ENCODE data around the gene STN1. TPM values are rescaled to one million over a fixed set of nuclear protein-coding genes. Genes with fewer than 3 reads are reported as not detected.

STN1 gene
- total and polyA plus RNA-seq, 2 of the 8 experiments (the other 6 are each of a cell fraction or from before 2014, with no cell fraction given): 10.1 to 12.4 TPM

DNA sequence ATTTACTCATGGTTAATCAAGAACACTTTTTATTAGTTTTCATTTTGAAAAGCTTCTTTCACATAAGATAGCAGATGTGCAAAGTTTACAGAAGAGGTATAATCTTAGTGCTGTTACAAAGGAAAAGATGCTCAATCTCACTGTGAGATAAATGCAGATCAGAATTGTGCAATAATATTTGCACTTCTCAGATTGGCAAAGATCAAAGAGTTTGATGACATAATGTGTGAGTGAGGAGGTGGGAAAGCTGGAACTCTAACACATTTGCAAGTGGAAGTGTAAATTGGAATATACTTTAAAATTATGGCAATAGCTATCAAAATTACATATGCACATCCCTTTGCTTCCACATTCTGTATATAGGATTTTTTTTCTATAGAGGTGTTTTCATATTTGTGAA lies 21.5 kb upstream of the STN1 start:
- no peak overlapping the region for H2BK5ac ChIP-seq (ENCODE audit: low read depth, low read length)
- H3K4me1 ChIP-seq (replicated peaks in 1 of 4; ENCODE audit: control insufficient read depth in 3 of 4, insufficient read depth in 4 of 4, low read length in 3 of 4): no peaks in the 10 kb centered on the region; a peak in 1 of 7 replicates
- no peak overlapping the region for H3K9ac ChIP-seq (replicated peaks in 1 of 4; ENCODE audit: extremely low read depth in 1 of 4, low read depth in 3 of 4, low read length in 3 of 4)
- H2BK120ac ChIP-seq (replicated peaks; ENCODE audit: low read depth, low read length): no peak overlapping the region
- POLR2A ChIA-PET (ENCODE audit: partially characterized antibody): no interaction called here
- H3K4me2 ChIP-seq (ENCODE audit: insufficient read depth in 1 of 2, low read depth in 2 of 2, low read length in 2 of 2): no peak overlapping the region
- H3K18ac ChIP-seq (ENCODE audit: extremely low read depth, low read length): no peak overlapping the region
- H2BK12ac ChIP-seq (ENCODE audit: low read depth, low read length): no peak overlapping the region
- no peak overlapping the region for H3K56ac ChIP-seq (replicated peaks; ENCODE audit: insufficient read length, low read depth, low read length)
- no peaks in the 10 kb centered on the region for H3K79me2 ChIP-seq (ENCODE audit: control insufficient read depth in 1 of 2, insufficient read depth in 2 of 2, low read length in 2 of 2)
- no peak overlapping the region for H2BK15ac ChIP-seq (ENCODE audit: low read length)
- H3K4me3 ChIP-seq (ENCODE audit: extremely low read depth in 1 of 4, insufficient read depth in 2 of 4, low read depth in 3 of 4, low read length in 4 of 4): no peak overlapping the region
- H3K27ac ChIP-seq (ENCODE audit: low read depth, low read length): no peak overlapping the region
- H3K79me1 ChIP-seq (ENCODE audit: low read depth, low read length): no peaks in the 10 kb centered on the region
- no peak overlapping the region for H2AK5ac ChIP-seq (ENCODE audit: low read depth, low read length)
- H3K23me2 ChIP-seq (ENCODE audit: low read depth, low read length): no peaks in the 10 kb centered on the region
- no peaks in the 10 kb centered on the region for H4K20me1 ChIP-seq (replicated peaks in 1 of 2; ENCODE audit: control insufficient read depth in 1 of 2, insufficient read depth in 2 of 2, low read length in 2 of 2)
- no peaks in the 10 kb centered on the region for H3K36me3 ChIP-seq (ENCODE audit: control insufficient read depth in 2 of 4, insufficient read depth in 4 of 4, low read length in 3 of 4)
- DNase-seq (ENCODE audit: low read depth in 1 of 2, low spot score in 2 of 2) (no peak), FAIRE-seq (no peak)
- no peak overlapping the region for H2BK20ac ChIP-seq (ENCODE audit: low read length)
- no peak overlapping the region for H3K23ac ChIP-seq (ENCODE audit: insufficient read length)
- no peak overlapping the region for H4K91ac ChIP-seq (replicated peaks; ENCODE audit: insufficient read length, low read length)
- CTCF ChIA-PET (ENCODE audit: partially characterized antibody): interaction anchor here (0.7 kb wide), 1 partner anchor 52 kb away, joined by 3 read pairs; no protein-coding TSS in a partner anchor
- H2AFZ ChIP-seq (ENCODE audit: low read length): no peak overlapping the region
- H3K4ac ChIP-seq (replicated peaks; ENCODE audit: insufficient read length, low read depth, low read length): no peak overlapping the region
- no peak overlapping the region for H4K8ac ChIP-seq (ENCODE audit: extremely low read depth, insufficient read depth, low read length)
- no peaks in the 10 kb centered on the region for H3K27me3 ChIP-seq (replicated peaks in 1 of 4; ENCODE audit: control insufficient read depth in 3 of 4, extremely low read depth in 1 of 4, insufficient read depth in 3 of 4, low read length in 3 of 4)
- no peak for TF ChIP-seq GABPA (IDR thresholded peaks at IDR 0.05; ENCODE audit: borderline replicate concordance, insufficient read depth, low read length)
- no peak for TF ChIP-seq SUZ12 (IDR thresholded peaks at IDR 0.05; ENCODE audit: low read length)
- no peak for TF ChIP-seq KDM1A (IDR thresholded peaks at IDR 0.05; ENCODE audit: borderline replicate concordance, low read length)
- TF ChIP-seq CEBPB (IDR thresholded peaks at IDR 0.05; ENCODE audit: low read depth, low read length): peak; percentile 35; the same call in 1 of the 2 replicates
- no peak overlapping the region for H3K14ac ChIP-seq (ENCODE audit: insufficient read length)
- H3K9me3 ChIP-seq (ENCODE audit: insufficient read depth in 2 of 2, low read depth in 1 of 2, low read length in 1 of 2): no peaks in the 10 kb centered on the region
- no peak overlapping the region for H4K5ac ChIP-seq (ENCODE audit: insufficient read length, low read depth, low read length)

Data from H1 (cell line).